CD4-positive, alpha-beta T cell treated with Interleukin-17A for 4 hours (primary cell): ENCODE data around the gene THRA.
A peak's percentile ranks its signal among the peaks of the same experiment; 100 is the strongest.

Experiments used
- DNase-seq: peaks from one replicate; pipeline ENCODE4 v3.0.0-alpha.2; 2020; ENCODE audit warnings: mixed read lengths

THRA gene, protein sequence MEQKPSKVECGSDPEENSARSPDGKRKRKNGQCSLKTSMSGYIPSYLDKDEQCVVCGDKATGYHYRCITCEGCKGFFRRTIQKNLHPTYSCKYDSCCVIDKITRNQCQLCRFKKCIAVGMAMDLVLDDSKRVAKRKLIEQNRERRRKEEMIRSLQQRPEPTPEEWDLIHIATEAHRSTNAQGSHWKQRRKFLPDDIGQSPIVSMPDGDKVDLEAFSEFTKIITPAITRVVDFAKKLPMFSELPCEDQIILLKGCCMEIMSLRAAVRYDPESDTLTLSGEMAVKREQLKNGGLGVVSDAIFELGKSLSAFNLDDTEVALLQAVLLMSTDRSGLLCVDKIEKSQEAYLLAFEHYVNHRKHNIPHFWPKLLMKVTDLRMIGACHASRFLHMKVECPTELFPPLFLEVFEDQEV

DNA sequence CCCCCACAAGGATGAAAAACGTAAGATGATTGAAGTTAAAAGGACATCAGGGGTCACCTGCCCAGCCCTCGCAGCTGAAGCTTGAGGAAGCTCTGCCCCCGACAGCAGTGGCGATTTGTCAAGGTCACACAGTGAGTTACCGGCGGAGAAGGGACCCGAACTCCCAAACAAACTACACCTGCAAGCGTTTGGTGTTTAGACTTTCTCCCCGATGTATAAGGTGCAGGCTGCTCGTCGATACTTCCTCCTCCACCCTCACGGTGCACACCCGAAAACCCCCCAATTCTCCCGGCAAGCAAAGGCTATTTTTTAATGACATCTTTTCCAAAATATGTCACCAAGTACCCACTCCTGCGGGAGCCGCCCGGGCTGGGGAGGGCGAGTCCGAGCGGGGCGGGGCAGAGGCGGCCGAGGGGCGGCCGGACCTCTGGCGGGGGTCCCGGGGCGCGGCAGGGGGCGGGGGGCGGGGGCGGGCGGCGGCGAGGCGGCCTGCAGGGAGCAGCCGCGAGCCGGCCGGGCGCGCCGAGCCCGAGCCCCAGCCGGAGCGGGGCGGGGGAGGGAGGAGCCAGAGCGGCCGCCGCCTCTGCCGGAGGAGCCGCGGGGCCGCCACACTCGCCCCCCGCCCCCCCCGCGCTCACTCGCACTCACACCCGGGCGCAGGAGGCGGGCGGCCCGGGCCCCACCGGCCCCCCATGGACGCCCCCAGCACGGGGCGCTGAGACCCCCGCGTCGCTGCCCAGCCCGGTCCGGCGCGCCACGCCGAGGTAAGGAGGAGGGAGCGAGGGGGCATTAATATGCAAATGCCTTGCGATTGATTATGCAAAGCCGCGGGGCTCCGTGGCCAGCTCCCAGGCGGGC lies at the start of gene THRA:
TSS of gene THRA (plus strand) at position 637 of the 858 bp plus-strand sequence. CDS start 11,524 bp downstream, outside the sequence.
- peak; percentile 84 for DNase-seq

DNA sequence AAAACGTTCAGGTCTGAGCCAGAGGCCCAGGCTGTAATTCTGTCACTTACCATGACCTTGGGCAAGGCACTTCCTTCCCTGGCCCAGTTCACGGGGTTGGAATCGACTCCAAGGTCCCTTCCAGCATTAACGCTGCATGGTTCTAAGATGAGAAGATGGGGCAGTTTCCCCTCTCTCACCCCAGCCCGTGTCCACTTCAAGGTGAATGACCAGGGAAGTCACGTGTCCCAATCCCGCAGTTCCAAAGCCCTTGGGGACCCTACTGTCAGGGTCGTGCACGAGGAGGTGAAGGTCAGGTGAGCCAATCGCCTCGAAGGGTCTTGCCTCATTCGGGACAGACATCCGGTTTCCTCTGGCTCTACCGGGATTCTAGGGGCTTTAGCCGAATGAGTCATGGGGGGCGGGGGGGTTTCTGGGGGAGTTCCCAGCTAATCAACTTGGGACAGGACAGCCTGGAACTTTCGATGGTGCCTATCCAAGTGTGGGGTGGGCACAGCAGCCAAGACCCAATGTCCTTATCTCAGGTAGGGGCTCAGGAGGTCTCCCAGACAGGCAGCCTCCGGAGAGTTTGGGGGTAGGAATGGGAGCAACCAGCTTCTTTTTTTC lies 48.3 kb upstream of the THRA start:
- DNase-seq = no peak

DNA sequence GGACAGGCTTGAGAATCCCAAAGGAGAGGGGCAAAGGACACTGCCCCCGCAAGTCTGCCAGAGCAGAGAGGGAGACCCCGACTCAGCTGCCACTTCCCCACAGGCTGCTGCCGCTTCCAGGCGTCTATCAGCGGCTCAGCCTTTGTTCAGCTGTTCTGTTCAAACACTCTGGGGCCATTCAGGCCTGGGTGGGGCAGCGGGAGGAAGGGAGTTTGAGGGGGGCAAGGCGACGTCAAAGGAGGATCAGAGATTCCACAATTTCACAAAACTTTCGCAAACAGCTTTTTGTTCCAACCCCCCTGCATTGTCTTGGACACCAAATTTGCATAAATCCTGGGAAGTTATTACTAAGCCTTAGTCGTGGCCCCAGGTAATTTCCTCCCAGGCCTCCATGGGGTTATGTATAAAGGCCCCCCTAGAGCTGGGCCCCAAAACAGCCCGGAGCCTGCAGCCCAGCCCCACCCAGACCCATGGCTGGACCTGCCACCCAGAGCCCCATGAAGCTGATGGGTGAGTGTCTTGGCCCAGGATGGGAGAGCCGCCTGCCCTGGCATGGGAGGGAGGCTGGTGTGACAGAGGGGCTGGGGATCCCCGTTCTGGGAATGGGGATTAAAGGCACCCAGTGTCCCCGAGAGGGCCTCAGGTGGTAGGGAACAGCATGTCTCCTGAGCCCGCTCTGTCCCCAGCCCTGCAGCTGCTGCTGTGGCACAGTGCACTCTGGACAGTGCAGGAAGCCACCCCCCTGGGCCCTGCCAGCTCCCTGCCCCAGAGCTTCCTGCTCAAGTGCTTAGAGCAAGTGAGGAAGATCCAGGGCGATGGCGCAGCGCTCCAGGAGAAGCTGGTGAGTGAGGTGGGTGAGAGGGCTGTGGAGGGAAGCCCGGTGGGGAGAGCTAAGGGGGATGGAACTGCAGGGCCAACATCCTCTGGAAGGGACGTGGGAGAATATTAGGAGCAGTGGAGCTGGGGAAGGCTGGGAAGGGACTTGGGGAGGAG lies 47.5 kb upstream of the THRA start, which contains the start of gene CSF3:
TSS of gene CSF3 (plus strand) at position 436 of the 993 bp plus-strand sequence. CDS start at position 471, 35 bp downstream.
- DNase-seq = no peak

DNA sequence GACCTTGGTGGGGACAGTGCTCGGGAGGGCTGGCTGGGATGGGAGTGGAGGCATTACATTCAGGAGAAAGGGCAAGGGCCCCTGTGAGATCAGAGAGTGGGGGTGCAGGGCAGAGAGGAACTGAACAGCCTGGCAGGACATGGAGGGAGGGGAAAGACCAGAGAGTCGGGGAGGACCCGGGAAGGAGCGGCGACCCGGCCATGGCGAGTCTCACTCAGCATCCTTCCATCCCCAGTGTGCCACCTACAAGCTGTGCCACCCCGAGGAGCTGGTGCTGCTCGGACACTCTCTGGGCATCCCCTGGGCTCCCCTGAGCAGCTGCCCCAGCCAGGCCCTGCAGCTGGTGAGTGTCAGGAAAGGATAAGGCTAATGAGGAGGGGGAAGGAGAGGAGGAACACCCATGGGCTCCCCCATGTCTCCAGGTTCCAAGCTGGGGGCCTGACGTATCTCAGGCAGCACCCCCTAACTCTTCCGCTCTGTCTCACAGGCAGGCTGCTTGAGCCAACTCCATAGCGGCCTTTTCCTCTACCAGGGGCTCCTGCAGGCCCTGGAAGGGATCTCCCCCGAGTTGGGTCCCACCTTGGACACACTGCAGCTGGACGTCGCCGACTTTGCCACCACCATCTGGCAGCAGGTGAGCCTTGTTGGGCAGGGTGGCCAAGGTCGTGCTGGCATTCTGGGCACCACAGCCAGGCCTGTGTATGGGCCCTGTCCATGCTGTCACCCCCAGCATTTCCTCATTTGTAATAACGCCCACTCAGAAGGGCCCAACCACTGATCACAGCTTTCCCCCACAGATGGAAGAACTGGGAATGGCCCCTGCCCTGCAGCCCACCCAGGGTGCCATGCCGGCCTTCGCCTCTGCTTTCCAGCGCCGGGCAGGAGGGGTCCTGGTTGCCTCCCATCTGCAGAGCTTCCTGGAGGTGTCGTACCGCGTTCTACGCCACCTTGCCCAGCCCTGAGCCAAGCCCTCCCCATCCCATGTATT lies 46.5 kb upstream of the THRA start:
- no peak for DNase-seq

DNA sequence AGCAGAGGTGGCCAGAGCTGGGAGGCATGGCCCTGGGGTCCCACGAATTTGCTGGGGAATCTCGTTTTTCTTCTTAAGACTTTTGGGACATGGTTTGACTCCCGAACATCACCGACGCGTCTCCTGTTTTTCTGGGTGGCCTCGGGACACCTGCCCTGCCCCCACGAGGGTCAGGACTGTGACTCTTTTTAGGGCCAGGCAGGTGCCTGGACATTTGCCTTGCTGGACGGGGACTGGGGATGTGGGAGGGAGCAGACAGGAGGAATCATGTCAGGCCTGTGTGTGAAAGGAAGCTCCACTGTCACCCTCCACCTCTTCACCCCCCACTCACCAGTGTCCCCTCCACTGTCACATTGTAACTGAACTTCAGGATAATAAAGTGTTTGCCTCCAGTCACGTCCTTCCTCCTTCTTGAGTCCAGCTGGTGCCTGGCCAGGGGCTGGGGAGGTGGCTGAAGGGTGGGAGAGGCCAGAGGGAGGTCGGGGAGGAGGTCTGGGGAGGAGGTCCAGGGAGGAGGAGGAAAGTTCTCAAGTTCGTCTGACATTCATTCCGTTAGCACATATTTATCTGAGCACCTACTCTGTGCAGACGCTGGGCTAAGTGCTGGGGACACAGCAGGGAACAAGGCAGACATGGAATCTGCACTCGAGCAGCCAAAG lies 45.2 kb upstream of the THRA start:
- DNase-seq = no peak

DNA sequence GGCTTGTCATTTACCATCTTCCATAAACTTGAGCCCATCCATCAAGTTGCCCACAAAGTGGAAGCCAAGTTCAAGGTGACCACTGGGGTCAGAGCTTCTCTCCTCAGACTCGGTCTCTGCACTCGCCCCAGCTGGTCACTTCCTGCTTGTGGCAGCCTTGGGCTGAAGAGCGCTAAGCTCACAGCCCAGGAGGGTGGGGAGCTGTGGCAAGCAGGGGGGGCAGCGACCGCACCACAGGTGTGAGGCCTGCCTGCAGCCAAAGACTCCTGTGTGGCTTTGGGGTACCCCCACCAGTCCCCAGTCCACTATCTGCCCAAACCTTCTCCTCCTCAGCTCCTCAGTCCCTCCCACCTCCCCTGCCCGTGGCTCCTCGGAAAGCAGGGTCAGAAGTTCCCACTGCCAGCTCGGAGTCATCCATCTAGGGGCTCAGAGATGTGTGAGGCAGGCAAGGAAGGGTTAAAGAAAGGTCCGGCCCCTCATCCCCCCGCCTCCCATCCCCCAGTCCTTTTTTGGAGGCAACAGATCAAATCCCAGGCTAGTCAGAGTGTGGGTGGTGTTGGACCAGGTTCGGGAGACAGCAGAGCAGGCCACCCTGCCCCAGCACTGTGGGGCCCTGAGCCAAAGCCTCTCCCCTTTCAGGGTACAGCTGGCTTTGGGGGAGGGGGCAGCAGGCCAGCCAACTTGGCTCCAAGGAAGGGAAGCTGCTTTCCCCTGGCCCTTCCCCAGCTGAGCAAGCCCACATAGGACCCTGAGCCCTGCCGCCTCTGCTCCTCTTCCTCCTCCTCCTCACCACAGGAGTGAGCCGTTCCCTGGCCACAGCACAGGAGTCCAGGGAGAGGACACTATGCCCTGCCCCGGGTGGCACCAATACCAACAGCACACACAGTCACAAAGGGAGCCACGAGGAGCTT lies 44.3 kb upstream of the THRA start:
- no peak for DNase-seq

DNA sequence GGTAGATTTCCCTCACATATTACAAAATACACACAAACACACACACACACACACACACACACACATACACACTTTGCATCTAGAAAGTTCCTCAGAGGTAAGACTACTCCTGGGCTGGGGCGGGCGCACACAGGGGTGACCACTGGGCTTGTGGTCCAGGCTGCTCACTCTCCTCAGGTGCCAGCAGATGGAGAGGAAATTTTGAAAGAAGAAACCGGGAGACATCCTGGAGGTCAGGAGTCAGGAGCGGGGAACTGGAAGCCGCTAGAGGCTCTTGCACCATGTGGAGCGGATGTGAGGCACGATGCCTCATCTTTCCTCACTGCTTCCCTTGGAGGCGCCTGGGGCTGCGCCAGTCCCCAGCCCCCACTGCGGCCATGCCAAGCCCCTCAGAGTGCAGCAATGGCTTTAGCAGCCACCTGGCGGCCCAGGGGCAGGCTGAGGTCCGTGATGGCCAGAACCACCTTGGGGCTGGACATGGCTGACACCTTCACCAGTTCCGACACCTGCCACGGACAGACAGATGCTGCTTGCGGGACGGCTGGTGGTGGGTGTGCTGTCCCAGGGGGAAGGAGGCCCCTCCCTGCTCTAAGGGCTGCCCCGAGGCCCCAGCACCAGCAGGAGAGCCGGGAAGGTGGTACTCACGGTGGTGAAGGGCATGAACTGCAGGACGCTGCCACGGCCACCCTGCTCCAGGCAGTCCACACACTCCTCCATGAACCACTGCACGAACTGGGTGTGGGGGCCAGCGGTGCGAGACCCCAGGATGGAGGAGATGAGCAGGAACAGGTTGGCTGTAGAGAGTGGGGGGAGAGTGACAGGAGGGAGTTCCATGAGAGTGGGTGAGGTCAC lies 43.4 kb upstream of the THRA start:
- DNase-seq = no peak

DNA sequence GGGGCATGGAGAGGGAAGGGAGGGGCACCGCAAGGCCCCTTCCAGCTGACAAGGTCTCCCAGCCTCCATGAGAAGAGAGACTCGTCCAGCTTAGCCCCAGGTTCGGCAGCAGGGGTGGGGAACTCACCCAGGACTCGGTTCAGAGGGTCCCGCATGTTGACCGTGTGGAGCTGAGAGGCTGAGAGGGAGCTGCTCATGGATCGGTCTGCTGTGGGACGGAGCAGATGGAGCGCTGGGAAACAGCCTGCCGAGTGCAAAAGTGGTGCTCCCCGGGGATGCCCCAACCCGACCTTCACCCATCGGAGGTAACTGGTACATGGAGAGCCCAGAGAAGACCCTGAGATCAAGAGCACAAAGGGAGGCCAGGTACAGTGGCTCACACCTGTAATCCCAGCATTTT lies 42.6 kb upstream of the THRA start:
- DNase-seq = no peak

DNA sequence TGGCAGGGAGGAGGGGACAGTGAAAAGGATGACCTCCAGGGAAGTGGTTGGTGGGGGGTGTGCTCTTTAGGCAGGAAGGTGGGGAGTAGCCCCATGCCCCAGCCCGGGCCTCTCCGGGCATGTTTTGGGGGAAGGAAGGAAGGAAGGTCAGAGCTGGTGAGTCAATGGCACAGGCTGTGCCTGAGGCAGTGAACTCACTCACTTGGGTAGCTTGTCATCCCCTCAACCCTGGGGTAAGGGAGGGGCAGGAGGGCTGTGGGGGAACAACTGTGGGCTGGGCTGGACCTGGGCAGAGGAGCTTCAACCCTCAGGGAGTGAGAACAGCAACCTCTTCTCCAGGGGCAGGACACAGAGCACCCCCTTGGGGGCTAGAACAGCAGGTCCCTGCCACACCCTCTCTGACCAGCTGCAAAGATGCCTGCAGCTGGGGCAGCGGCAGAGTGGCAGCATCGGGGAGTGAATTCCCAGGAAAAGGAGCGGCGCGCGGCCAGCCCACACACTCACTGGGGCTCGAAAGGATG lies 41.3 kb upstream of the THRA start:
- DNase-seq = no peak

DNA sequence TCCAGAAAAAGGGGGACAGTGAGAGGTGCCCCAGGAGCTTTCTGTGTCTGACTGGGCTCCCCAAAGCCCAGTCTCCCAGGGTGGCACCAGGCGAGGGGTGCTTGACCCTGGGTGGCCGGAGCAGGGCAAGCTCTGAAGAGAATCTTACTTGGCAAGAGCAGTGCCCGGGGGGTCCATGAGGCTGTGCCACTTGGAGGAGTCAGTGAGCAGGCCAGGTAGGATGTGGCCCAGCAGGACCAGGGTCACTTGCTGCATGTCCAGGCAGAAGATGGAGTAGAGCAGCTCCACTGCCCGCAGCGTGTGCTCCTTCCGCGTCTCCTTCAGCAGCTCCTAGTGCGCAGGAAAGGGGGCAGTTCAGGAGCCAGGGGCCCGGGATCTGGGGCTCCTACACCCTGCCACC lies 40.3 kb upstream of the THRA start:
- no peak for DNase-seq

DNA sequence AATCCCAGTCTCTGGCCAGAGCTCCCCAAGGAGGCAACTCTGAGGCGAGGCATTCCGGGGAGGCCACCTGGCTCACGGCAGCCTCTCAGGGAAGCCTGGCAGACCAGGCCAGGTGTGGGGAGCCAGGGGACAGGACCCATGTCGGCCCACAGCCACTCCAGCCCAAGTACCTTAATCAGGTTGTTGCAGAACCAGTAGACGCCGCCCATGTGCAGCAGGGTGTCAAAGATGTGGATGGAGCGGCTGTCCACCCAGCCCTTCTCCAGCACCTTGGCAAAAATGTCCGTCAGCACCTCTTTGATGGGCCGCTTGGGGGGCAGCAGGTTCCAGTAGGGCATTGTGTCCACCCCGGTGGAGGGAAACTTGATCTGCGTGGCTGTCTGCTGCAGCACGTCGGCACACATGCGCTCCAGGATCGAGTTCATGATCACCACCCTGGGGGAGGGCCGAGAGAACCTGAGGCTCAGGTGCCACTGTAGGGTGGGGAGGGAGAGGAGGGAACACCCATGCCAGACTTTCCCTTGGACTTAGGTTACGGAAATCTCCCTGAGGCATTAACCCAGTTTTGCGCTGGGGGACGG lies 39.7 kb upstream of the THRA start:
- DNase-seq = no peak

DNA sequence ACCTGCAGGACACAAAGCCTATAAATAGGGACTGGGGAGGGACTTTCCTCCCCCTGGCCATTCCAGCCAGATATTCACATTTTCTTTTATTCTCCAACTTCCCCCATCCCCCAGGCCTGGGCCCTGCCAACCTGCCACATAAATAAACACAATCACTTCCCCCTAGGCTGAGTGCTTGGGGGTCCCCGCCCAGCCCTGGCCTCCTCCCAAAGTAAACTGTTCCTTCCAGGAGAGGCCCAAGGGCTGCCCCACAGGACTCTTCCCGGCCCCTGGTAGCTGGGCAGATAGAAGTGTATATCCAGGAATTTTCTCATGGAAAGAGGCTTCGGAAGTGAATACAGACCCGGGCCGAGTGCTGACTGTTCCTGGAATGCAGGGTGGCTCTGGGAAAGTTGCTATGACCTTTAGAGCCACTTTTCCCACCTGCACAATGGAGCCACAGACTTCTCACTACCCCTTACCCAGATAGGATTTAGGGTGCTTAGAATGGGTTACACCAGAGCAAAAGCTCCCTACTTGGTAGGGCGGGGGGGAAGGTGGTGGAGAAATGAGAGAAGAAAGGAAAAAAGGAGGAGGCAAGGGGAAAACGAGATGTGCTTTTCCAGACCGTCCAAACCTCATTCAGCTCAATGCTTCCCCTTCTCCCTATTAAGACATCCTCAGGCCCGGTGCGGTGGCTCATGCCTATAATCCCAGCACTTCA lies 39.0 kb upstream of the THRA start:
- no peak for DNase-seq

DNA sequence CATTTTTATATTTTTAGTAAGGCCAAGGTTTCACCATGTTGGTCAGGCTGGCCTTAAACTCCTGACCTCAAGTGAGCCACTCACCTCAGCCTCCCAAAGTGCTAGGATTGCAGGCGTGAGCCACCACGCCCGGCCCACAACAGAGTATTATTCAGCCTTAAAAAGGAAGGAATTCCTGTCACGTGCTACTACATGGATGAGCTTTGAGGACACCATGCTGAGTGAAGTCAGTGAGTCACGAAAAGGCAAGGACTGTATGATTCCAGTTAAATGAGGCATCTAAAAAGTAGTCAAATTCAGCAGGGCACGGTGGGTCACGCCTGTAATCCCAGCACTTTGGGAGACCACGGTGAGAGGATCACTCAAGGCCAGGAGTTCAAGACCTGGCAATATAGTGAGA lies 37.9 kb upstream of the THRA start:
- DNase-seq = no peak

DNA sequence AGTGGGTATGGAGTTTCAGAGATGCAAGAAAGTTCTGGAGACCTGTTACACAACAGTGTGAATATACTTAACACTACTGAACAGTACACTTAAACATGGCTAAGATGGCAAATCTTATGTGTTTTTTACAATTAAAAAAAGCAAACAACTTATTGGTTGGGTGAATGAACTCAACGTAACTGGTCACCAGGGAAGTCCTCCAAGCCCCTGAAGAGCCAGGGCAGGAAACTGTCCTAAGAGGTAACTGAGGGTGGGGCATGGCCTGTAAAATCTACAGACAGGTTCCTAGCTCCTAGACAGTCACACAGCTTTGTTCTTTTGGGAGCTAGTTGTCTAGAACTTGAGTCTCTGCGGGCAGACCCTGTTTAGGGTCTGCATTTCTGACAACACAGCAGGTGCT lies 37.2 kb upstream of the THRA start:
- no peak for DNase-seq

DNA sequence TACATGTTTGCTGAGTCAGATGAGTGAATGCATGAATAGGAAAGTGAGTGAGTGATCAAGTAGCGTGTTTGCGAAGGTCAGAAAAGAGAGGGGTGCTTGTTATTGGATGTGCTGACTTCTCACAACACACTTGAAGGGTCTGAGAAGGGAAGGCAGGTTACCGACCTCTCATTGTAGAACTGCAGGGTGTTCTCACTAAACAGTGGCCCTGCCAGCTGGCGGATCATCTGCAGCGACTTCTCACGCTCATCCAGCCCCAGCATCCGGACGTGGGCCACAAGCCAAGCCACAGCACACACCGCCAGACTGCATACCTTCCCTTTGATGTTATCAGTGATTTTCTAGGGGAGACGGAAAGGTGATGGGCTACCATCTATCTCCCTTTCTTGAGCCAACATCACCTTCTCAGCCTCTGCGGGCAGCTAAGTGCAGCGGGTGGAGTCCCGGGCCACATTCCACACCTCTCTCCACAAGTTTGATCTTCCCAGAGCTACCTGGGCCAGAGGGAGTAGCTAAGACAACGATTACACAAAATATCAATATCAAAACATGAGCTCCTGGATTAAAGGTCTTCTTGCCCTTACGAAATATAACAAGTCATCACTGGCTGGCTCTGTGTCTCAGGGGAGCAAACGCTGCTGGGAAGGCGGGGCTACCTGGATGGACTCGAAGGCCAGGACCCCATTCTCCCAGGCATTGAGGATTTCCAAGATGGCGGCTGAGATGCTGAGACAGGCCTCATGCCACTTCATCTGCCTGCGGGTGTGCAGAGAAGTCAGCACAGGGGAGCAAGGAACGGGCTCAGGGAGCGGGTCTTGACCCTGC lies 36.6 kb upstream of the THRA start:
- peak; percentile 77 for DNase-seq
